Measurements from ENCODE around the gene TK2.

DNA sequence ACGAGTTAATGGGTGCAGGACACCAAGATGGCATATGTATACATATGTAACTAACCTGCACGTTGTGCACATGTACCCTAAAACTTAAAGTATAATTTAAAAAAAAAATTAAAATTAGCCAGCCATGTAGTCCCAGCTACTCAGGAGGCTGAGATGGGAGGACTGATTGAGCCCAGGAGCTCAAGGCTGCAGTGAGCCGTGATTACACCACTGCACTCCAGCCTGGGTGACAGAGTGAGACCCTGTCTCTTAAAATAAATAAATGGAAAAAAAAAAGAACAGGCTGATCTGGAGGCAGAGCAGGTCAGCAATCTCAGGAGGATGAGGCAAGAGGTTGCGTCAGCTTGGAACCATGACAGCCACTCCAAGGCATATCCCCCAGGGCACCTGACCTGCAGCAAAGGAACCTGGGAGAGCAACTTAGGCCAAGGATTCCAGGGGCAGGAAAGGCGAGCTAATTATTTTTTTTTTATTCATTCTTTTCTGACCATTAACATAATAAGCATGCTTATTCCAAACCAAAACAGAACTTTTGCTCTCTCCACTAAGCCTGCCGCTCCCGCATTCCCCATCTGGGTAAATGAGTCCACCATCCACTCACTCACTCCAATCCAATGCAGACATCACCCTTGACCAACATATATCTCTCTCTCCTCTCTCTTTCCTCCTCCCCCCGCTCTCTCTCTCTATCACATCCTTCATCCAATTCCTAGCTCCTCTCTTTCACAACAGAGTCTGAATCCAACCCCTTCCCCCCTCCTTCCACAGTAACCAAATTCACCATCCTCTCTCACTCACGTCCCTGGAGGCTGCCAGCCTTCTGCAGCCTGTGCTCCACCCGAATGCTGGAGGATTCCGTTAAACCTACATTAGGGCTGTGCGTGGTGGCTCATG is 47.7 kb downstream of the TK2 start:
- TF ChIP-seq CTCF (IDR thresholded peaks at IDR 0.05; ENCODE audit: insufficient read depth, low read length, poor library complexity, severe bottlenecking): no peak
- TF ChIP-seq EZH2phosphoT487 (conservative IDR thresholded peaks at IDR 0.05; ENCODE audit: low read length): no peak
